WTC11 (cell line): ENCODE measurements around the gene RTCB.
"Not testable (repeated sequence)": the region's sequence is repeated elsewhere in the genome, so short reads cannot be mapped to it uniquely, and the experiment has no call there.

Experiments used
- AFF4 ChIP-seq: sonication (generic); formaldehyde crosslinking; IDR thresholded peaks from 2 replicates; pipeline ENCODE4 v1.8.1; 2023; ENCODE audit warnings: mild to moderate bottlenecking, missing genetic modification reagents, borderline replicate concordance
- CTCF ChIP-seq: fragments of 200-600 bp; IDR thresholded peaks from 2 replicates; pipeline ENCODE4 v1.8.0; 2022; ENCODE audit warnings: antibody characterized with exemption
- EMX1 ChIP-seq: fragments of 250-450 bp; sonication (Bioruptor Pico); IDR thresholded peaks from 2 replicates; pipeline ENCODE4 v1.8.0; 2021; ENCODE audit warnings: mild to moderate bottlenecking
- KAT7 ChIP-seq: sonication (generic); formaldehyde crosslinking; IDR thresholded peaks from 2 replicates; pipeline ENCODE4 v1.8.1; 2023; ENCODE audit warnings: missing genetic modification reagents, mild to moderate bottlenecking, borderline replicate concordance
- MYBL2 ChIP-seq: sonication (generic); formaldehyde crosslinking; IDR thresholded peaks from 2 replicates; pipeline ENCODE4 v1.8.1; 2023; ENCODE audit warnings: mild to moderate bottlenecking, moderate library complexity, missing genetic modification reagents
- TEAD4 ChIP-seq: sonication (generic); formaldehyde crosslinking; IDR thresholded peaks from 2 replicates; pipeline ENCODE4 v1.8.0; 2022; ENCODE audit warnings: mild to moderate bottlenecking, missing genetic modification reagents
- USF1 ChIP-seq: sonication (generic); formaldehyde crosslinking; IDR thresholded peaks from 2 replicates; pipeline ENCODE4 v1.8.0; 2022; ENCODE audit warnings: mild to moderate bottlenecking, missing genetic modification reagents
- ZNF232 ChIP-seq: sonication (generic); formaldehyde crosslinking; IDR thresholded peaks from 2 replicates; pipeline ENCODE4 v1.8.0; 2022; ENCODE audit warnings: mild to moderate bottlenecking, missing genetic modification reagents
- ZNF532 ChIP-seq: fragments of 250-450 bp; sonication (Bioruptor Pico); IDR thresholded peaks from 2 replicates; pipeline ENCODE4 v1.9.0; 2021; ENCODE audit warnings: mild to moderate bottlenecking, borderline replicate concordance

- TF ChIP-seq CTCF; AFF4 (CRISPR knock-in tag); ZNF232; ZNF532 (CRISPR knock-in tag); EMX1 (CRISPR knock-in tag); USF1; MYBL2 (CRISPR knock-in tag); TEAD4 (CRISPR knock-in tag); KAT7 (CRISPR knock-in tag): not testable (repeated sequence)
Observed at GRCh38 chr22:32351875-32352274, 60.2 kb downstream of the RTCB start.
